Mesodermal cell (in vitro differentiated cells): ENCODE data around the gene WDR38.

Source experiments
- H3K27ac ChIP-seq: 2 replicates; pipeline ENCODE4 v1.7.0; 2013; ENCODE audit warnings: mild to moderate bottlenecking, low read depth, low read length, moderate library complexity; ENCODE audit not compliant: severe bottlenecking
- H3K36me3 ChIP-seq: 2 replicates; pipeline ENCODE4 v1.7.1; 2013; ENCODE audit warnings: mild to moderate bottlenecking, low read length, moderate library complexity; ENCODE audit not compliant: control insufficient read depth, insufficient read depth
- H3K4me1 ChIP-seq: one replicate; pipeline ENCODE4 v1.7.1; 2013; ENCODE audit warnings: mild to moderate bottlenecking, low read length; ENCODE audit not compliant: insufficient read depth, control insufficient read depth, poor library complexity, severe bottlenecking
- H3K4me3 ChIP-seq: 2 replicates; pipeline ENCODE4 v1.7.0; 2013; ENCODE audit warnings: low read length, control low read depth, mild to moderate bottlenecking; ENCODE audit not compliant: insufficient read depth, poor library complexity, severe bottlenecking; ENCODE audit errors: extremely low read depth
- H3K9me3 ChIP-seq: 2 replicates; pipeline ENCODE4 v1.7.1; 2013; ENCODE audit warnings: mild to moderate bottlenecking, low read length, moderate library complexity; ENCODE audit not compliant: control insufficient read depth
- WGBS, 2 experiments: methylation state at CpG; one replicate each; pipeline ENCODE4 v1.1.5; 2013; ENCODE audit warnings: missing lambda C conversion rate in 2 of 2; ENCODE audit not compliant: insufficient coverage in 2 of 2; 5-methylcytosine and 5-hydroxymethylcytosine counted together

Gene WDR38

GRCh38 chr9:124886461-124886860, 33.2 kb downstream of the WDR38 start:
- H3K4me3 ChIP-seq: no peak overlapping the region
- H3K9me3 ChIP-seq: no peaks in the 10 kb centered on the region
- 88 to 91% methylated on average over 9 to 10 of the region's 10 CpGs for WGBS, 2 experiments
- no peaks in the 10 kb centered on the region for H3K4me1 ChIP-seq
- H3K27ac ChIP-seq: no peak overlapping the region
- H3K36me3 ChIP-seq: peaks cover 29% of the 10 kb centered on the region

- Histone ChIP-seq H3K4me1 (no peaks in the 10 kb centered on the region), H3K36me3 (peaks cover 29% of the 10 kb centered on the region), H3K4me3 (no peak overlapping the region), H3K27ac (no peak overlapping the region), H3K9me3 (no peaks in the 10 kb centered on the region)
- WGBS, 2 experiments: 92 to 95% methylated on average over 15 of the region's 17 CpGs
Observed at GRCh38 chr9:124886866-124887492, 33.7 kb downstream of the WDR38 start.

- no peaks in the 10 kb centered on the region for H3K4me1 ChIP-seq
- no peak overlapping the region for H3K4me3 ChIP-seq
- no peaks in the 10 kb centered on the region for H3K9me3 ChIP-seq
- no peak overlapping the region for H3K27ac ChIP-seq
- 89 to 100% methylated on average over 4 of the region's 5 CpGs for WGBS, 2 experiments
- H3K36me3 ChIP-seq: peaks cover 35% of the 10 kb centered on the region
Observed at GRCh38 chr9:124887832-124888231, 34.6 kb downstream of the WDR38 start.

GRCh38 chr9:124889006-124889405, 35.7 kb downstream of the WDR38 start:
- H3K4me3 ChIP-seq: no peak overlapping the region
- H3K4me1 ChIP-seq: no peaks in the 10 kb centered on the region
- H3K36me3 ChIP-seq: peaks cover 42% of the 10 kb centered on the region
- no peaks in the 10 kb centered on the region for H3K9me3 ChIP-seq
- WGBS, 2 experiments: 95 to 98% methylated on average over 12 to 13 of the region's 13 CpGs
- H3K27ac ChIP-seq: no peak overlapping the region

GRCh38 chr9:124890179-124890578, 36.9 kb downstream of the WDR38 start:
- peaks cover 44% of the 10 kb centered on the region for H3K36me3 ChIP-seq
- 99% methylated on average over 7 of the region's 7 CpGs for WGBS, 2 experiments
- no peak overlapping the region for H3K4me3 ChIP-seq
- no peaks in the 10 kb centered on the region for H3K9me3 ChIP-seq
- H3K4me1 ChIP-seq: no peaks in the 10 kb centered on the region
- H3K27ac ChIP-seq: no peak overlapping the region

- no peak overlapping the region for H3K27ac ChIP-seq
- no peaks in the 10 kb centered on the region for H3K9me3 ChIP-seq
- 88 to 93% methylated on average over 7 to 9 of the region's 9 CpGs for WGBS, 2 experiments
- no peak overlapping the region for H3K4me3 ChIP-seq
- peaks cover 34% of the 10 kb centered on the region for H3K36me3 ChIP-seq
- no peaks in the 10 kb centered on the region for H3K4me1 ChIP-seq
Observed at GRCh38 chr9:124894035-124894740, 40.9 kb downstream of the WDR38 start.

- no peaks in the 10 kb centered on the region for H3K9me3 ChIP-seq
- H3K36me3 ChIP-seq: peaks cover 29% of the 10 kb centered on the region
- no peaks in the 10 kb centered on the region for H3K4me1 ChIP-seq
- peak overlapping the region; percentile 29 for H3K27ac ChIP-seq
- H3K4me3 ChIP-seq: no peak overlapping the region
Observed at GRCh38 chr9:124894741-124895170, 41.5 kb downstream of the WDR38 start.

GRCh38 chr9:124897570-124898460, 44.6 kb downstream of the WDR38 start:
- WGBS, 2 experiments: 83 to 94% methylated on average over 2 to 4 of the region's 6 CpGs
- H3K9me3 ChIP-seq: no peaks in the 10 kb centered on the region
- H3K36me3 ChIP-seq: peaks cover 22% of the 10 kb centered on the region
- no peak overlapping the region for H3K4me3 ChIP-seq
- H3K4me1 ChIP-seq: no peaks in the 10 kb centered on the region
- H3K27ac ChIP-seq: no peak overlapping the region

GRCh38 chr9:124899845-124900244, 46.6 kb downstream of the WDR38 start:
- WGBS, 2 experiments: 91 to 94% methylated on average over 7 of the region's 9 CpGs
- H3K9me3 ChIP-seq: no peaks in the 10 kb centered on the region
- no peaks in the 10 kb centered on the region for H3K4me1 ChIP-seq
- H3K4me3 ChIP-seq: no peak overlapping the region
- H3K27ac ChIP-seq: no peak overlapping the region
- H3K36me3 ChIP-seq: peaks cover 10% of the 10 kb centered on the region

GRCh38 chr9:124906966-124907365, 53.7 kb downstream of the WDR38 start:
- H3K36me3 ChIP-seq: peaks cover 14% of the 10 kb centered on the region
- H3K27ac ChIP-seq: no peak overlapping the region
- H3K4me3 ChIP-seq: no peak overlapping the region
- WGBS, 2 experiments: no CpG with 5 or more reads among the region's 1 CpG
- no peaks in the 10 kb centered on the region for H3K9me3 ChIP-seq
- H3K4me1 ChIP-seq: no peaks in the 10 kb centered on the region
